ENCODE results near the gene PIM1. TPM values are rescaled to one million over a fixed set of nuclear protein-coding genes. Genes with fewer than 3 reads are reported as not detected.
A peak's percentile ranks its signal among the peaks of the same experiment; 100 is the strongest.
"Not testable (repeated sequence)": the region's sequence is repeated elsewhere in the genome, so short reads cannot be mapped to it uniquely, and the experiment has no call there.

The PIM1 gene
- total and polyA plus RNA-seq, 9 donors, result 8.7 to 32.2 (median 21.6) TPM

DNA sequence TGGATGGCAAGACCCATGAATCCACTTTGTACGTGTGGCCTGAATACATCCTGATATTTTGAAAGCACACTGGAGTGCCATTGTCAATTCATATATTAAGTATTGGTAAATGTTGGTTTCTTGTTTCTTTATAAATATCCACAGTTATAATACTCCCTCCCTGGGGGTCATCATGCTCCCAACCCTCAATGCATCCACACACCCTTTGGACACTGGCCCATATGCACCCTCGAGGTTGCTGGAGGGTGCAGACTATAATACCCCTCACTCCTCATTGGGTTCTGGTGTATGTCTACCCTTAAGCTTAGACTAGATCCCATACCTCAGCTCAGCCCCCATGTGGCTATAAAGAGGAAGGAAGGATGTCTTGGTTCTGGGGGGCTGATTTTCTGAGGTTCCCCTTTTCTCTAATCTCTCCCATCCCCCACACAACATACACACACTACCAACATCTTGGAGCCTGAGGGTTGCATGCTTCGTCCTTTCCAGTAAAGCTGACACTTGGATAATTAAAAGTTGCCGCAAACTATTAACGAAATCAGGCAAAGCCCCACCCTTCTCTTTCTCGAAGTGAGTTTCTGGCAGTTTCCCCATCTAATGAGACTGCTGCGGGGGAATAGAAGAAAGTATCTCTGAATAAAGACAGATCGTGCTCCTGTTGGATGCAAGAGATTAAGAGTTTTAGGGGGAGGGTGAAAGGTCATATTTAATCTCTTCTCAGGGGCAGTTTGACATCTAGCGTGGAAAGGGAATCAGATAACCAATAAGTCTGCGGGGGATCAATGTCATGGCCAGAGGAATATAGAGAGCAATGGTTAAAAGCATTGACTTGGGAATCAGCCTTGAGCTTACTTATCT lies 7.4 kb downstream of the PIM1 start:
- H3K27me3 ChIP-seq (ENCODE audit: control insufficient read depth, insufficient read depth, low read length), result no peaks in the 10 kb centered on the region
- H3K36me3 ChIP-seq (ENCODE audit: control insufficient read depth, insufficient read depth, low read length), result peaks cover 29% of the 10 kb centered on the region
- no peak for DNase-seq
- no peak overlapping the region for H3K4me3 ChIP-seq (ENCODE audit: low read length)
- H3K27ac ChIP-seq (ENCODE audit: low read length), result no peak overlapping the region
- peaks cover 7% of the 10 kb centered on the region for H3K4me1 ChIP-seq (ENCODE audit: control insufficient read depth, insufficient read depth, low read length)
- no peaks in the 10 kb centered on the region for H3K9me3 ChIP-seq (replicated peaks; ENCODE audit: control insufficient read depth, low read depth, low read length)
- 57% methylated on average over 1 of the region's 10 CpGs for WGBS (ENCODE audit: insufficient coverage)

DNA sequence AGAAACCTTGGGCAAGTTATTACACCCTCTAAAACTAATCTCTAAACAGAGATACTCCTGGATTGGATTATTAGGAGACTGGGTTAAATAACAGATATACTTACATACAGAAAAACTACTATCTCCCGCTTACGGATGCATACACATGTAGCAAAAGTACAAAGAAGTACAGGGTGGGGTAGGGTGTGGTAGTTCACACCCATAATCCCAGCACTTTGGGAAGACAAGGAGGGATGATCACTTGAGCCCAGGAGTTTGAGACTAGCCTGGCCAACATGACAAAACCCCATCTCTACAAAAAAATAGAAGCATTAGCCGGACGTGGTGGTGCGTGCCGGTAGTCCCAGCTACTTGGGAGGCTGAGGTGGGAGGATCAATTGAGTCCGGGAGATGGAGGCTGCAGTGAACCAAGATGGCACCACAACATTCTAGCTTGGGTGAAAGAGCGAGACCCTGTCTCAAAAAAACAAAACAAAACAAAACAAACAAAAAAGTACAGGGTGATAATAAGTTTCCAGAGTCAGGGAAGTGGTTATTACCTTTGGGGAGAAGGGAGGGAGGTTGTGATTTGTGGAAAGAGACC lies 8.1 kb downstream of the PIM1 start:
- Histone ChIP-seq H3K4me1 (ENCODE audit: control insufficient read depth, insufficient read depth, low read length) (no peaks in the 10 kb centered on the region), H3K4me3 (ENCODE audit: low read length) (no peak overlapping the region), H3K36me3 (ENCODE audit: control insufficient read depth, insufficient read depth, low read length) (peaks cover 23% of the 10 kb centered on the region), H3K27ac (ENCODE audit: low read length) (no peak overlapping the region), H3K27me3 (ENCODE audit: control insufficient read depth, insufficient read depth, low read length) (no peaks in the 10 kb centered on the region), H3K9me3 (replicated peaks; ENCODE audit: control insufficient read depth, low read depth, low read length) (no peaks in the 10 kb centered on the region)
- WGBS (ENCODE audit: insufficient coverage), result no CpG with 5 or more reads among the region's 8 CpGs
- DNase-seq, result no peak

DNA sequence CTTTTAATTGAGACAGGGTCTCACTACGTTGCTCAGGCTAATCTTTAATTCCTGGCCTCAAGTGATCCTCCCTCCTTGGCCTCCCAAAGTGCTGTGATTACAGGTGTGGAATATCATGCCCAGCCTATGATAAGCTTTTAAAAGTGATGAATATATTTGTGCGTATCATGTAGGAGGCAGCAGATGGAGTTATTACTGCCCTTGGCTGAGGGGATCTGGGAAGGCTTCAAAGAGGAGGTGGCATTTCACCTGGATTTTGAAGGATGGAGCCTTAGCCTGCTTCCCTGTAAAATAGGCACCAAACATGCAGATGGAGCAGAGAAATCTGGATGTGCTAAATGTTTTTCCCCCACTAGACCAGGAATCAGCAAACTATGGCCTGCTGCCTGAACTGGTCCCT lies 10.1 kb downstream of the PIM1 start:
- Histone ChIP-seq H3K4me3 (ENCODE audit: low read length) (no peak overlapping the region), H3K27me3 (ENCODE audit: control insufficient read depth, insufficient read depth, low read length) (no peaks in the 10 kb centered on the region), H3K36me3 (ENCODE audit: control insufficient read depth, insufficient read depth, low read length) (peaks cover 4% of the 10 kb centered on the region), H3K27ac (ENCODE audit: low read length) (no peak overlapping the region), H3K9me3 (replicated peaks; ENCODE audit: control insufficient read depth, low read depth, low read length) (no peaks in the 10 kb centered on the region), H3K4me1 (ENCODE audit: control insufficient read depth, insufficient read depth, low read length) (no peaks in the 10 kb centered on the region)
- WGBS (ENCODE audit: insufficient coverage), result 90% methylated on average over 2 of the region's 2 CpGs
- DNase-seq, result no peak

DNA sequence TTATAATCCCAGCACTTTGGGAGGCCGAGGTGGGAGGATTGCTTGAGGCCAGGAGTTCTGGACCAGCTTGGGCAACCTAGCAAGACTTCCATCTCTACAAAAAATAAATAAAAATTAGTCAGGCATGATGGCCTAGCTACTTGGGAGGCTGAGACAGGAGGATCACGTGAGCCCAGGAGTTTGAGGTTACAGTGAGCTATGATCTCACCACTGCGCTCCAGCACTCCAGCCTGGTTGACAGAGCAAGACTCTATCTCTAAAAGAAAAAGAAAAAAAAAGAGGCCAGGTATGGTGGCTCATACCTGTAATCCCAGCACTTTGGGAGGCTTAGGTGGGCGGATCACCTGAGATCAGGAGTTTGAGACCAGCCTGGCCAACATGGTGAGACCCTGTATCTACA lies 10.7 kb downstream of the PIM1 start:
- H3K9me3 ChIP-seq (replicated peaks; ENCODE audit: control insufficient read depth, low read depth, low read length); H3K27ac ChIP-seq (ENCODE audit: low read length); H3K36me3 ChIP-seq (ENCODE audit: control insufficient read depth, insufficient read depth, low read length); H3K4me3 ChIP-seq (ENCODE audit: low read length); H3K4me1 ChIP-seq (ENCODE audit: control insufficient read depth, insufficient read depth, low read length); DNase-seq; H3K27me3 ChIP-seq (ENCODE audit: control insufficient read depth, insufficient read depth, low read length): not testable (repeated sequence)
- WGBS (ENCODE audit: insufficient coverage), result 80% methylated on average over 1 of the region's 4 CpGs

DNA sequence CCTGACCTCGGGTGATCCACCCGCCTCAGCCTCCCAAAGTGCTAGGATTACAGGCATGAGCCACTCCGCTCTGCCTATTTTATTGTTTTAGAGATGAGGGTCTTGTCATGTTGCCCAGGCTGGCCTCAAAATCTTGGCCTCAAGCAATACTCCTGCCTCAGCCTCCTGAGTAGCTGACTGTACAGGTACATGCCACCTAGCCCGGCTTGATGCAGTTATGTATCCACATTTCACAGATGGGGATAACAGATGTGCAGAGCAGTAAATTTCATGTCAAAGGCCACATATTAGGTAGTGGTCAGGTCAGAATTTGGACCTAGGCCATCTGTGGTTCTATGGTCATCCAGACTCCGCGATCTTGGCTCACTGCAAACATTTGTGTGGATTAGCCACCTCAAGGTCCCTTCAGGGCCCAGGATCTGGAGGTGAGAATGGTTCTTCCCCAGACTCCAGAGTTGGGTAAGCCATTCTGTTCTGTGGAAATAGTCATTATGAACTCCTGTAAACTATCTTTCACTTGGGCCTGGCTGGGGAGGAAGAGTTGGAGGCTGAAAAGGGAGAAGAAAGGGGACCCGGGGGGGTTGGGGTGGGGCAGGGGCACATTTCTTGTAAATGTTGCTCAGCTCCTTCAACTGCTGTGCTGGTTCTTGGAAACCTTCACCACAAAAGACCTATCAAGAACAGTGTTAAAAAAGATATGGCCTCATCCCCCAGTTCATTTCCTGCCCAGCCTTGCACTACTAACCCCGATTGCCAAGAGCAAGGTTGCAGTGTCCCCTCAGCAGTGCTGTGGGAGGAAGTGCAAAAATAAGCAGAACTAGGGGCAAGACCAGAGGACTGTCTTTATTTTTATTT lies 13.0 kb downstream of the PIM1 start:
- Histone ChIP-seq H3K9me3 (replicated peaks; ENCODE audit: control insufficient read depth, low read depth, low read length) (no peaks in the 10 kb centered on the region), H3K27ac (ENCODE audit: low read length) (peak overlapping the region; percentile 42), H3K4me1 (ENCODE audit: control insufficient read depth, insufficient read depth, low read length) (no peaks in the 10 kb centered on the region), H3K27me3 (ENCODE audit: control insufficient read depth, insufficient read depth, low read length) (no peaks in the 10 kb centered on the region), H3K36me3 (ENCODE audit: control insufficient read depth, insufficient read depth, low read length) (no peaks in the 10 kb centered on the region), H3K4me3 (ENCODE audit: low read length) (no peak overlapping the region)
- peak; percentile 66 for DNase-seq
- 85% methylated on average over 4 of the region's 8 CpGs for WGBS (ENCODE audit: insufficient coverage)

DNA sequence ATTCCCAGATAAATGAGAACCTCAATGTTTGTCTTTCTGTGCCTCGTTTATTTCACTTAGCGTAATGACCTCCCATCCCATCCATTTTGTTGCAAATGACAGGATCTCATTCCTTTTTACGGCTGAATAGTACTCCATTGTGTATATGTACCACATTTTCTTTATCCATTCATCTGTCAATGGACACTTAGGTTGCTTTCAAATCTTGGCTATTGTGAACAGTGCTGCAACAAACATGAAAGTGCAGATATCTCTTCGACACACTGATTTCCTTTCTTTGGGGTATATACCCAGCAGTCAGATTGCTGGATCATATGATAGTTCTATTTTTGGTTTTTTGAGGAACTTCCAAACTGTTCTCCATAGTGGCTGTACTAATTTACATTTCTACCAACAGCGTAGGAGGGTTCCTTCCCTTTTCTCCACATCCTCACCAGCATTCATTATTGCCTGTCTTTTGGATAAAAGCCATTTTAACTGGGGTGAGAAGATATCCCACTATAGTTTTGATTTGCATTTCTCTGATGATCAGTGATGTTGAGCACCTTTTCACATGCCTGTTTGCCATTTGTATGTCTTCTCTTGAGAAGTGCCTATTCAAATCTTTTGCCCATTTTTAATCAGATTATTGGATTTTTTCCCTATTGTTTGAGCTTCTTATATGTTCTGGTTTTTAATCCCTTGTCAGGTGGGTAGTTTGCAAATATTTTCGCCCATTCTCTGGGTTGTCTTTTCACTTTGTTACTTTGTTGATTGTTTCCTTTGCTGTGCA lies 16.2 kb downstream of the PIM1 start:
- 100% methylated on average over 3 of the region's 6 CpGs for WGBS (ENCODE audit: insufficient coverage)
- peak; percentile 41 for DNase-seq
- not testable (repeated sequence) for H3K4me3 ChIP-seq (ENCODE audit: low read length); H3K27me3 ChIP-seq (ENCODE audit: control insufficient read depth, insufficient read depth, low read length); H3K9me3 ChIP-seq (replicated peaks; ENCODE audit: control insufficient read depth, low read depth, low read length); H3K4me1 ChIP-seq (ENCODE audit: control insufficient read depth, insufficient read depth, low read length); H3K36me3 ChIP-seq (ENCODE audit: control insufficient read depth, insufficient read depth, low read length); H3K27ac ChIP-seq (ENCODE audit: low read length)

DNA sequence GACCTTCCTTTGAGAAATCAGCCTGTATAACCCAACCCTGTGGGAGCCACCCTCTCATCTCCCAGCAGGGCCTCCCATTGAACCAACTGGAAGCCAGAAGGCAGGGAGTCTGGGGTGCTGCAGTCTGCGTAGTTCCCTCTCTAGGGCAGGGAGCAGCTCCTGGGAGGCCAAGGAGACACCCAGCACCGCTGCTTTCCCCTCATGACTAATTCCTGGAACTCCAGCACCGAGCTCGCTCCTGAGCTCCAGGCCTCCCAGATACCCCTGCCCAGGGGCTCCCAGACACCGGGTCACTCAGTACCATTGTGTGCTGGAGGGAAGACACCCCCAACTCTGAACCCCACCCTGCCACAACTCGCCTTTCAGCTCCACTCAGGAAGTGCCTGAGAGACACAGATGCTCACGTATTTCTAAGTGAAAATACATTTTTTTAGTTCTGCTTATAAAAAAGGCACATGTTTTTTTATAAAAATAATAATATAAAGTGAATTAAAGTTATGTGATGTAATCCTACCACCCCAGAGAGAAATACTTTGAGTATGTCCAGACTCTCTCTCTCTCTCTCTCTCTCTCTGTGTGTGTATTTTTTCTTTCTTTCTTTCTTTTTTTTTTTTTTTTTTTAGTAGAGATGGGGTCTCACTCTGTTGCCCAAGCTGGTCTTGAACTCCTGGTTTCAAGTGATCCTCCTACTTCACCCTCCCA lies 17.5 kb downstream of the PIM1 start:
- Histone ChIP-seq H3K4me3 (ENCODE audit: low read length) (no peak overlapping the region), H3K27ac (ENCODE audit: low read length) (no peak overlapping the region), H3K4me1 (ENCODE audit: control insufficient read depth, insufficient read depth, low read length) (no peaks in the 10 kb centered on the region), H3K36me3 (ENCODE audit: control insufficient read depth, insufficient read depth, low read length) (no peaks in the 10 kb centered on the region), H3K9me3 (replicated peaks; ENCODE audit: control insufficient read depth, low read depth, low read length) (peaks cover 2% of the 10 kb centered on the region), H3K27me3 (ENCODE audit: control insufficient read depth, insufficient read depth, low read length) (no peaks in the 10 kb centered on the region)
- DNase-seq, result no peak
- WGBS (ENCODE audit: insufficient coverage), result 63% methylated on average over 1 of the region's 7 CpGs

DNA sequence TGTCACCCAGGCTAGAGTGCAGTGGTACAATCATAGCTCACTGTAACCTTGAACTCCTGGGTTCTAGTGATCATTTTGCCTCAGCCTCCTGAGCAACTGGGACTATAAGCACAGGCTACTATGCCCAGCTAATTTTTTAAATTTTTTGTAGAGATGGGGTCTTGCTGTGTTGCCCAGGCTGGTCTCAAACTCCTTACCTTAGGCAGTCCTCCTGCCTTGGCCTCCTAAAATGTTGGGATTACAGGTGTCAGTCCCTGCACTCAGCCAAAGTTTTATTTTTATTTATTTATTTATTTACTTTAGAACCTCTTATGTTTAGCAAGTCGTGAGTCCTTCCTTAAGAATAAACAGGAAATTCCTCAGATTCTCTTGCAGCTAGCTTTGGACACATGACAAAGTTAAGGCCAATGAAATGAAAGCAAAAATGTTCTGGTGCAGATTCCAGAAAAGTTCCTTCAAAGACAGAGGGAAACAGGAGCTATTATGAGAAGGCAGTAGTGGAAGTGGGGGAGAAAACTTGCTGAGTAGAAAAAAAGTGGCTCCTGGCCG lies 19.1 kb downstream of the PIM1 start:
- no peak overlapping the region for H3K27ac ChIP-seq (ENCODE audit: low read length)

DNA sequence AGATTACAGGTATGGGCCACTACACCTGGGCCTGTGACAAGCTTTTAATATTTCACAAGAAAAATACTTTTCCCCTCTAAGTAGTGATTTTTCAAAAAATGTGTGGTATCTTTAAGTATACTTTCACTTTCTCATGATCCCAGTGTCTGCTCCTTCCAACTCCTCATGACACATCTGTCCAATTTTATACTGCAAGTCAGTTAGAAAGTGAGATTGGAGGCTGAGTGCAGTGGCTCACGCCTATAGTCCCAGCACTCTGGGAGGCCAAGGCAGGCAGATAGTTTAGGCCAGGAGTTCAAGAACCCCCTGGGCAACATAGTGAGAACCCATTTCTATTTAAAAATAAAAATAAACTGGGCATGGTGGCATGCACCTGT lies 20.2 kb downstream of the PIM1 start:
- Histone ChIP-seq H3K4me1 (ENCODE audit: control insufficient read depth, insufficient read depth, low read length) (no peaks in the 10 kb centered on the region), H3K27ac (ENCODE audit: low read length) (no peak overlapping the region), H3K9me3 (replicated peaks; ENCODE audit: control insufficient read depth, low read depth, low read length) (peaks cover 2% of the 10 kb centered on the region), H3K27me3 (ENCODE audit: control insufficient read depth, insufficient read depth, low read length) (no peaks in the 10 kb centered on the region), H3K36me3 (ENCODE audit: control insufficient read depth, insufficient read depth, low read length) (no peaks in the 10 kb centered on the region), H3K4me3 (ENCODE audit: low read length) (no peak overlapping the region)
- no CpG with 5 or more reads among the region's 1 CpG for WGBS (ENCODE audit: insufficient coverage)
- DNase-seq, result no peak

More for the DNA sequence above, 19.1 kb downstream of the PIM1 start:
- H3K4me1 ChIP-seq (ENCODE audit: control insufficient read depth, insufficient read depth, low read length), result no peaks in the 10 kb centered on the region
- WGBS (ENCODE audit: insufficient coverage), result 57% methylated on average over 1 of the region's 2 CpGs
- no peak for DNase-seq
- no peaks in the 10 kb centered on the region for H3K27me3 ChIP-seq (ENCODE audit: control insufficient read depth, insufficient read depth, low read length)
- H3K9me3 ChIP-seq (replicated peaks; ENCODE audit: control insufficient read depth, low read depth, low read length), result peaks cover 2% of the 10 kb centered on the region
- H3K36me3 ChIP-seq (ENCODE audit: control insufficient read depth, insufficient read depth, low read length), result no peaks in the 10 kb centered on the region
- no peak overlapping the region for H3K4me3 ChIP-seq (ENCODE audit: low read length)
